ENCODE measurements around the gene NDUFB11.

Gene NDUFB11

GRCh38 chrX:47144626-47145394 is at the start of gene NDUFB11, which contains the start of gene RBM10:
NDUFB11 (minus strand) TSS chrX:47144702; CDS start chrX:47144679, 23 bp downstream.
RBM10 (plus strand) TSS chrX:47145221; CDS start chrX:47147482, 2,261 bp downstream.
- peak; percentile 92 for DNase-seq

DNA sequence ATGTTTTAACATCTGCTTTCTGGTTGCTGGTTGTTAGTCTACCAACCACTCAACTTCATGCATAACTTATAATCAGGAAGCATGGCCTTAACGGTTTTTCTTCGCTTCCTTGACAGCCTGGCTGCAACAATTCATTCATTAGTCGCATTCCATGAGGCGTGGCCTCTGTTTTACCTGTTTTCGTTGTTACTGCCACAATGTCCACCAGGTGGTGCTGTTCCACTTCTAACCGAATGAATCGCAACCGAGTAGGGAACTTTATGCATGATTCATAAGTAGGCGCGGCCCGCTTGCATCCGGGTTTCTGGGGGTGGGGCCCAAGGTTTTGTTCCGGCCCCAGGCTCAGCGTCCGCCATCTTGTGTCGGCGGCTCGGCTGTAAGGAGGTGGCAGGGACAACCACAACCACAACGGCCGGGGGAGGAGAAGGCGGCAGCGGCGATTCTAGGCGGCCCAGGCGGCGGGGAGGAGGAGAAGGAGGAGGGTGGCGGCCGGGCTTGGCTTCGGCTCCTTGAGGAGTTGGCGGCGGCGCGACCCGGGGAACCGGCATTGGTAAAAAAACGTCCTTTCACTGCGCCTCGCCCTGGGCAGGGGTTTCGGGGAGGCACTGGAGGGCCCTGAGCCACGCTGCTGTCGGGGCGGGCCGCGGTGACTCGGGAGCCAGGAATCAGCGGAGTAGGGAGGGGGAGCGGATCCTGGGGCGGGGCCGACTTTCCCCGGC is 49.1 kb upstream of the NDUFB11 start, which contains the start of gene UBA1:
Gene UBA1 (plus strand): TSS at position 355 of the 719 bp plus-strand sequence. CDS start 4,974 bp downstream, outside the sequence.
- peak; percentile 98 for DNase-seq

DNA sequence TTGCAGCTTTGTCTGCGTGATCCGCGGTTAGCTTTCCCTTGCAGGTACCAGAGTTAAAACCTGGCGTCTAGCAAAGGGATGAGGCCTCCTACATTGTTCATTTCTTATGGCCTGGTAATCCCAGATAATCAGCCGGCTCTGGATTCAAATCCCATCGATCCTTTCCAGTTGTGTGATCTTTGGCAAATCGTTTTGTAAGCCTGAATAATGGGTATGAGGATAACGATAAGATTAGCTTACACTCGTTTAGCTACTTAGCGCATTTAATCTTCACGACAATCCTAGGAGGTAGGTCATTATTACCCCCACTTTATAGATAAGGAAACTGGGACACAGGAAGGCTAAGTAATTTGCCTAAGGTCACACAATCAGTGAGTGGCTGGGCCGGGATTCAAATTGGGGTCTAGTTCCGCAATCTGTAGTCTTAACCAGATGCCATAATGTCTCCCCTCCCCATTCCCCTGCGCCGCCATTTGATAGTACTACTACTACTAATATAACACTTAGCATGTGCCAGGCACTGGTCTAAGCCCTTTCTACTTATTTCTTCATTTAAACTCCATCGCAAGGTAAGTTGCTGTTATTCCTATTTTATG is 47.4 kb upstream of the NDUFB11 start:
- DNase-seq = no peak

DNA sequence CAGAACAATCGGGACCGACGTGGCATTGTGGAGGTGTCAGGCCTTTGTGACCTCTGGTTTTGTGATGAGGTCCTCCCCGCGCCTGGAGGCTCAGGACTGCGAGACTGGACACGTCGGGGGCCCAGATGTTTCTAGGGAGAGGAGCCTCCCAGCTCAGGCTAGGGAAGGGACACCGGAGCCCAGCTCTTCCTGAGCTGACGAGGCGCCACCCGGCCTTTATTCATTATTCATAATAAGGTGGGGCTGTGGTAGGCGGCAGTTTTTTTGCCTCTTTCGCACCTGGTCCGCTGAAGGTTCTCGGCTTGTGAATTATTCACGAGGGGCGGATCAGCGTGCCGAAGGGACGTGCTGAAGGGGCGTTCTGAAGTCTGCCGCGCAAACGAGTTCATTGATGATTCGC is 46.8 kb upstream of the NDUFB11 start:
- DNase-seq = no peak

GRCh38 chrX:47190445-47191269 is 46.2 kb upstream of the NDUFB11 start:
- peak; percentile 88 for DNase-seq

- no peak for DNase-seq
Measured at GRCh38 chrX:47189906-47190305, 45.4 kb upstream of the NDUFB11 start.

GRCh38 chrX:47187106-47187677 is 42.7 kb upstream of the NDUFB11 start:
- no peak for DNase-seq

GRCh38 chrX:47186096-47186740 is 41.7 kb upstream of the NDUFB11 start:
- no peak for DNase-seq

GRCh38 chrX:47185241-47185640 is 40.7 kb upstream of the NDUFB11 start:
- no peak for DNase-seq

DNA sequence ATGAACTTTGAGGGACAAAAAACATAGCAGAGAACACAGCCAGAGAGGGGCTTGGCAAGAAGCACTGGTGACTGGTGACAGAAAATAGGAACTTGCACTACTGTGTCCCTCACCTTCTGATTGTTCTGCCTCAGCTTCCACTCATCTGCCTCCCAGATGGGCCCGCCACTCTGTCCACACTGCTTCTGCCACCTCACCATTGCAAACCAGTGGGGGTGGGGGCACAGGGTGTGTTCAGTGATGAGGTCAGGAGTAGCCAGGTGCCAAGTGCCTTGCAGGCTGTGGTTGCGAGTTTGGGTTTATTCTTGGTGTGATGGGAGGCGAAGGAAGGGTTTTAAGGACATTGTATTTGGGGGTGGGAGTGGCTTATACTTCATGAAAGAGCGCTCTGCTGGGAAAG is 40.0 kb upstream of the NDUFB11 start:
- no peak for DNase-seq

DNA sequence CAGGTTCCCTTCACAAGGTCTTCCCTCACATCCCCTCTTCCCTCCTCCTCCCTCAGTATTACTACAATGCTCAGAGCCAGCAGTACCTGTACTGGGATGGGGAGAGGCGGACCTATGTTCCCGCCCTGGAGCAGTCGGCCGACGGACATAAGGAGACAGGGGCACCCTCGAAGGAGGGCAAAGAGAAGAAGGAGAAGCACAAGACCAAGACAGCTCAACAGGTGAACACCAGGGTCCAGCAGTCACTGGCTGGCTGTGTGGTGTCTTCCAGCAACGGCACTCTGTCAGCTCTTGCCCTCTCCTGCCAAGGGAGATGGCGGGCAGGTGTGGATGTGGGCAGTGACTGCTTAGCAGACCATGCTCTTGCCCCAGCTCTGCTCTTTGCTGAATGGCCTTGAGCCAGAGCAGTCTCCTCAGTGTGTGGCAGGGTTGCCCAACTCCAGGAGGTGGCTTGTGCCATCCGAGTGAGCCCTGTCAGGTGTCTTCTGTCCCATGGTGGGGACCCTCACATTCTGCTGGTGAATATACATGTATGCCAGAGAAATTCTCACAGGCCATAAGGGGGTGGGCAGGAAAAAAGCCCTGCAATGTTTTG is 37.7 kb upstream of the NDUFB11 start:
- DNase-seq = no peak

DNA sequence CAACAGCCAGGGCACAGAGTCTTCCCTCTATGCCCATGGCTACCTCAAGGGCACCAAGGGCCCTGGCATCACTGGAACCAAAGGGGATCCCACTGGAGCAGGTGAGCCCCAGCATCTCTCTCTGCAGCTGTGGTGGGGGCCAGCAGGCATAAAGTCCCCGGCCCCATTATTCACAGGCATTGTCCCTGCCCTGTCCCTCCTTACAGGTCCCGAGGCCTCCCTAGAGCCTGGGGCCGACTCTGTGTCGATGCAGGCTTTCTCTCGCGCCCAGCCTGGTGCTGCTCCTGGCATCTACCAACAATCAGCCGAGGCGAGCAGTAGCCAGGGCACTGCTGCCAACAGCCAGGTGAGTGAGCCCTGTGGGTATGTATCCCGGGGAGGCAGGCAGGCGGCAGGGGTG is 36.8 kb upstream of the NDUFB11 start:
- DNase-seq = no peak

DNA sequence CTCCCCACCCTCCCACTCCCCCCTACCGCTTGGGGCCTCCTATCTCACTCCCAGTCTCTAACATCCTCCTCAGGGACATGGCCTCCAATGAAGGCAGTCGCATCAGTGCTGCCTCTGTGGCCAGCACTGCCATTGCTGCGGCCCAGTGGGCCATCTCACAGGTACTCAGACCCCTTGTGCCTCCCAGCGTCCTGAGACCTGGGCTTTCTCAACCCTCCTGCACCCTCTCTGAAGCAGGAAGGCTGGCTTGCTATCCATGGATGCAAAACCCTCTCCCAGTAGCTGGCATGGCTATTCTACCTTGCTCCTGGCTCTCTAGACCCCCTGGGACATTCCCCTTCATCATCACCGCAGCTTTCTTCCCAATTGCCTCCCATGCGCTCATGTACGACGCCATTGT is 35.8 kb upstream of the NDUFB11 start:
- no peak for DNase-seq

DNA sequence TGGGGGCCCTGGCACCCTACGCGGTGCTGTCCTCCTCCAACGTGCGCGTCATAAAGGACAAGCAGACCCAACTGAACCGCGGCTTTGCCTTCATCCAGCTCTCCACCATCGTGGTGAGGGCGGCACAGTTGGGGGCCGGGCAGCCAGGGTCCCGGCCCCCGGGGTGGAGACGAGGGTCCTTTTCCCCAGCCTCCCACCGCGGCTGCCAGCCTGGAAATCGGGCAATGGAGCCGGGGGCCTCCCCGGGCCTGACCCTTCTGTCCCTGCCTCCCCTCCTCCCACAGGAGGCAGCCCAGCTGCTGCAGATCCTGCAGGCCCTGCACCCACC is 35.4 kb upstream of the NDUFB11 start:
- no peak for DNase-seq

DNA sequence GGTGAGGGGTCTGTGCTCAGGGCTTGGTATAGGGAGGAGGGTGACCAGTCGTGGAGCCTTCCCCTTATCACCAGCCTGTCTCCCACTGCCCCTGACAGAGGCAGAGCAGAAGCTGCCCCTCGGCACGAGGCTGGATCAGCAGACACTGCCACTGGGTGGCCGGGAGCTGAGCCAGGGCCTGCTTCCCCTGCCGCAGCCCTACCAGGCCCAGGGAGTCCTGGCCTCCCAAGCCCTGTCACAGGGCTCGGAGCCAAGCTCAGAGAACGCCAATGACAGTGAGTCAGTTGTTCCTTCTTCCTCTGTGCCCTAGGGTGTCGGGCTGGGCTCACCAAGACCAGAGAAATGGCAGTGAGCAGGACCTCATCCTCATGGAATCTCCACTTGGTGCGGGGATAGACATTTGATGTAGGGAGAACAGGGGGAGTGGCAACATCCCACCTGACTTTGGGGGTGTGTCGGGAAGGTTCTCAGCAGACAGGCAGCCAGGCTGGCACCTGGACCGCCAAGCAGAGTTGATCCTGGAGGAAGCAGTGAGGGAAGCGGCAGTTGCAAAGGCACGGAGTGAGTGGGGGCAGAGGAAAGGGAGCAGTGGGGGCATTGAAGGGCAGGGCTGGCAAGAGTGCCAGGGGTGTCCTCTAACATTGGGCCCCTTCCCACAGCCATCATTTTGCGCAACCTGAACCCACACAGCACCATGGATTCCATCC is 34.9 kb upstream of the NDUFB11 start:
- no peak for DNase-seq

GRCh38 chrX:47178337-47178736 is 33.8 kb upstream of the NDUFB11 start:
- no peak for DNase-seq

- DNase-seq = no peak
Measured at GRCh38 chrX:47177079-47177478, 32.6 kb upstream of the NDUFB11 start.

DNA sequence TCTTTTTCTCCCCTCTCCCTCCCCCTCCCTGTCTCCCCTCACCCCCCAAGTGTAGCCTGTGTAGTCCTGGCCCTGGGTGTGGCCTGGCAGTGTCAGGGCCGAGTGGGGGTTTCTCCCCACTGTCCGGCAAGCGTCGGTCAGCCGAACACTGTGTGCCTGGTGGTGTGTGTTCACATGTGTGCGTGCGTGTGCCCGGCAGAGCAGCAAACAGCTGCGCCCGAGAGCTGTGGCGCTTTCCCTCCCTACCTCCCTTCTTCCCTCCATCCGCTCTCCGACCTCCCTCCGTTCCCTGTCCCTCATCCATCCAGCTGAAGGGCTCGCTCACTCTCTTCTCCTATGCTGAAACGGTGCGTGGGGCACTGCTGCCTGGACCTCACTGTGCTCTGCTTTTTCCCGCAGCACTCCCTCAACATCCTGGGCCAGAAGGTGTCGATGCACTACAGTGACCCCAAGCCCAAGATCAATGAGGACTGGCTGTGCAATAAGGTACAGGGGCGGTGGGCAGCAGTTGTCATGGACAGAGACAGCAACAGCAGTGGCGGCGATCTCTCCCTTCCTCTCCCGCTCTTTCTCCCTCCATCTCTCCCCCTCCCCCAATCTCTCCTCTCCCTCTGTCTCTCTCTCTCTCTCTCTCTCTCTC is 31.7 kb upstream of the NDUFB11 start:
- no peak for DNase-seq

DNA sequence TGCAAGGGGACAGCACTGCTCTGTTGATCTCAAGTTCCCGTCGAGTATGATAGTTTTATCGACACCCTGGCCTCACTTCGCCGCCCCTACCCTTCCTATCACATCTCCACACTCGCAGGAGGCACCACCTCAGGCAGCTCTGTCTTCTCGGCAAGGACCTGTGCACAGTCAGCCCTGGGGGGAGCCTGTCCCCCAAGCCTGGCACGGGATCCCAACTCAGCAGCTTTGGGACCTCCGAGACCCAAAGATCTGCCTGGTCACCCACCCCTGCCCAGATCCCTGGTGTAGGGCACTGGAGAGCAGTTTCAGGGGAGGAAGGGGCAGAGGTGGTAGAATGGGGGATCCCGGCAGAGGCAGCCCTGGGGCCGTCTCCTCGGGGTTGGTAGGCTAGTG is 31.1 kb upstream of the NDUFB11 start:
- DNase-seq = no peak

DNA sequence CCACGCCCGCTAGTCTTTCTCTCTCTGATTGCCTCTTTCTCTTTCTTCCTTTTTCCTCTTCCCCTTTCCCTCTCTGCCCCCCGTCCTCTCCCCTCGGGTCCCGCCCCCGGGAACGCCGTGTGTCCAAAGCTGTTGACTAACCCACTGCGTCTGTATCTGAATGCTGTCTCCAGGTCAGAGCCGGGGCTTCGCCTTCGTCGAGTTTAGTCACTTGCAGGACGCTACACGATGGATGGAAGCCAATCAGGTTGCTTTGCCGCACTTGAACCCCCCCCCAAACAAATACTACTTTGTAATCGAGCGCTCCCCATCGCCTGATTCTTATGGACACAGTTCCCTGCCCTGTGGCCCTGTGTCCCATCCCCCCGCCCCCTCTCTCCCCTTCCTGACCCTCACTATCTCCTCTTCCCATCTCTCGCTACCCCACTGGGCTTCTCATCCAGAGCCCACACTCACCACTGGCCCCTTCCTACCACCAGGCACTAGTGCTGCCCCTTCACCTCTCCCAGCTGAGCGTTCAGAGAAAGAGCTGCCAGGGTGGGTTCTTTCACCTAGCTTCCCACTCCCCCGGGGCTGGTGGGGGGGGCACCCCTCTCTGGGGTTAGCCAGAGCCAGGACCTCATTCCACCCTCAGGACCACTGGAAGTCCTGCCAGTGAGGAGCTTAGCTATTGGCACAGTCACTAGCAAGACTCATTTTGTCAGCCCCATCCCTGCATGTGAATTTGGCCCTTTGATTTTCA is 30.5 kb upstream of the NDUFB11 start:
- no peak for DNase-seq
